HG03039 (cell line): ENCODE measurements around the gene SLC25A46.
A peak's percentile ranks its signal among the peaks of the same experiment; 100 is the strongest.
"Not testable (repeated sequence)": the region's sequence is repeated elsewhere in the genome, so short reads cannot be mapped to it uniquely, and the experiment has no call there.

Source experiments
- ATAC-seq: cut with Tn5 transposase; IDR thresholded peaks from one replicate; pipeline ENCODE4 v1.9.1; 2021; ENCODE audit warnings: mild to moderate bottlenecking, moderate library complexity; ENCODE audit not compliant: unreplicated experiment

Gene SLC25A46

DNA sequence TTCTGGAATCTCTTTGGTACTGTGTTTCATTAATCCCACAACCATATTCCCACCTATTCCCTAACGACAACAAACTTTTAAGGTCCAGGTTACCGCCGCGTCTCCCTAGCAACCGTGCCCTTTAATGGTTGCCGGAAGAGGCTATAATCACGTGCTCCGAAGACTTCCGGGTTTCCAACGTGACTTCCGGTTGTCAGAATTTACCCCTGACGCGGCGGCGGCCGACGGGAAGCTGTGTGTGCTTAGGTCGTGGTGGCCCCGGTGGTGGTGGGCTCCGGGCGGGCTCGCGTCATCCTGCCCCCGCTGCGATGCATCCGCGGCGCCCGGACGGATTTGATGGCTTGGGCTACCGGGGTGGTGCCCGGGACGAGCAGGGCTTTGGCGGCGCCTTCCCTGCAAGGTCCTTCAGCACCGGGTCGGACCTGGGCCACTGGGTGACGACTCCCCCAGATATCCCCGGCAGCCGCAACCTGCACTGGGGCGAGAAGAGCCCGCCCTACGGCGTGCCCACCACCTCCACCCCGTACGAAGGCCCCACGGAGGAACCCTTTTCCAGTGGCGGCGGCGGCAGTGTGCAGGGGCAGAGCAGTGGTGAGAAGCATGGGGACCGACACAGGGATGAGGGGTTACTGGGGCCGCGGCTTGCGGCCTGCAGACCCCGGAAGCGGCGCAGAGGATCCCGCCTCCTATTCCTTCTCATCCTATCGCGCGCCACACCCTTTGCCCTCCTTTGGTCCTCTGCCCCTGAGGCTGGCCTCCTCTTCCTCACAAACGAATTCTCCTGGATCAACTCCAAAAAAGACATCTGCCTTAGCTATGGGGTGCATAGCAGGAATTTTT is at the start of gene SLC25A46:
Gene SLC25A46, plus strand, starts transcription at position 196 of the 840 bp plus-strand sequence. Its CDS starts 113 bp downstream, at position 309.
- peak; percentile 96 for ATAC-seq

DNA sequence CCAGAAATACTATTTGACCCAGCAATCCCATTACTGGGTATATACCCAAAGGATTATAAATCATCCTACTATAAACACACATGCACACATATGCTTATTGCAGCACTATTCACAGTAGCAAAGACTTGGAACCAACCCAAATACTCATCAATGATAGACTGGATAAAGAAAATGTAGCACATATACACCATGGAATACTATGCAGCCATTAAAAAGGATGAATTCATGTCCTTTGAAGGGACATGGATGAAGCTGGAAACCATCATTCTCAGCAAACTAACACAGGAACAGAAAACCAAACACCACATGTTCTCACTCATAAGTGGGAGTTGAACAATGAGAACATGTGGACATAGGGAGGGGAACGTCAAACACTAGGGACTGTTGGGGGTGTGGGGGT is 48.2 kb upstream of the SLC25A46 start:
- not testable (repeated sequence) for ATAC-seq

DNA sequence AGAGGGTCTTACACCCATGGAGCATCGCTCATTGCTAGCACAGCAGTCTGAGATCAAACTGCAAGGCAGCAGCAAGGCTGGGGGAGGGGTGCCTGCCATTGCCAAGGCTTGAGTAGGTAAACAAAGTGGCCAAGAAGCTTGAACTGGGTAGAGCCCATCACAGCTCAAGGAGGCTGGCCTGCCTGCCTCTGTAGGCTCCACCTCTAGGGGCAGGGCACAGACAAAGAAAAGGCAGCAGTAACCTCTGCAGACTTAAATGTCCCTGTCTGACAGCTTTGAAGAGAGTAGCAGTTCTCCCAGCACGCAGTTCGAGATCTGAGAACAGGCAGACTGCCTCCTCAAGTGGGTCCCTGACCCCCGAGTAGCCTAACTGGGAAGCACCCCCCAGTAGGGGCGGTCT is 46.1 kb upstream of the SLC25A46 start:
- not testable (repeated sequence) for ATAC-seq

DNA sequence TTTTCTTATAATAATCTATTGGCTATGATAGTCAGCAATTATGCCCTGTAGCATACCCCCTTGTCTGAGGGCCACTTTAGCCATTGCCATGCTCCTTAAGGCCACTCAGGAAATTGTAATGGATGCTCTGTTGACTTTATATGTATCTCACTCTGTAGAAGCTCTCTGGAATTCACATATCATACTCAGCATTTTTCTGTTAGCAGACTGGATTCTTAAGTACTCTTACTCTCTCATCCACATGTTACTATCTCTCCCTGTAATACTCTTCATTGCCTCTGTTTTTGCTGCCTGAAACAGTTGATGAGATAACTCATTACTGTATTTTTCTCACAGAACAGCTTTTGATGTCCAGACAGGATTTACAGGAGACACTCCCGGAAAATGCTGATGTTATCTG is 36.5 kb upstream of the SLC25A46 start:
- no peak for ATAC-seq

DNA sequence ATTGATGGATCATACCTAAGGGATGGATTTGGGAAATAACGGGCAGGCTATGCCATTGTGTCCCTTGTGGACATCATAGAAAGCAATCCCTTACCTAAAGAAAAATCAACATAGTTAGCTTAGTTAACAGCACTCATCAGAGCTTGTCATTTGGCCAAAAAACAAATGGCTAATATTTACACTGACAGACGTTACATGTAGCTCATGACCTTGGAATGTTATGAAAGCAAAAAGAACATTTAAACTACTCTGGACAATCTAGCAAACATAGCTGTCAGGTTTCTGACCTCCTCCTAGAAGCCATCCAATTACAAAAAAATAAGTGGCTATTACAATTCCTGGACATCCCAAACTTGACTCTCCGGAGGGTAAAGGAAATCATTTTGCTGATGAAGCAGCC is 36.1 kb upstream of the SLC25A46 start:
- ATAC-seq: no peak

DNA sequence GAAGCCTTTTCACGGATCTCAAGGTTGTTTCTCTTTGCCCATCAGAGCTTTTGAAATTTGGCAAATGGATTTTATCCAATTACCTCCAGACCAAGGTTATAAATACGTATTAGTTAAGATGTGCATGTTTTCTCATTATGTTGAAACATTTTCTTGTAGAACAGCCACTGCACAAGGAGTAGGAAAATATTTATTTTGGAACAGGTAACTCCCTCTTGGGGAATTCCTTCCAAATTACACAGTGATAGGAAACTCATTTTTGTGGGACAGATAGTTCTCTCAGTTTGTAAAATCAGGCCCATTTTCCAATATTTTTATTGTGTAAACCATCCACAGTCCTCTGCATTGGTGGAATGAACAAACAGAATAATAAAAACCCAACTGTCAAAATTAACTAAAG is 35.3 kb upstream of the SLC25A46 start:
- ATAC-seq: no peak

DNA sequence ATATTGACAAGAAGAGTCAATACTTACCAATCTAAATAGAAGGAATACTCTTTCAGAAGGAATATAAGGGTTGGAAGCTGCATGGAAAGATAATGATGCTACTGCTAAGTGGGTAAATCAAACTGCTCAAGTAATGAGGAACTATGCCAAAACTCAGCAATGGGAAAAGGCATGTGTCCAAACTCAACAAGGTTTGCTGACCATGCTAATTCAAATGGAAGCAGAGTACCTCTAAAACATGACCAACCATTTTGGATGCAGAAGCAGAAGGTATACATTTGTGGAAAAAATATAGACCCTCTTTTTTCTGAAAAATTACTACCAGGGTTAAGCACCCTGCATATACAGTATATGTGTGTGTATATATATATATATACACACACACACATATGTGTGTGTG is 33.5 kb upstream of the SLC25A46 start:
- ATAC-seq: no peak

DNA sequence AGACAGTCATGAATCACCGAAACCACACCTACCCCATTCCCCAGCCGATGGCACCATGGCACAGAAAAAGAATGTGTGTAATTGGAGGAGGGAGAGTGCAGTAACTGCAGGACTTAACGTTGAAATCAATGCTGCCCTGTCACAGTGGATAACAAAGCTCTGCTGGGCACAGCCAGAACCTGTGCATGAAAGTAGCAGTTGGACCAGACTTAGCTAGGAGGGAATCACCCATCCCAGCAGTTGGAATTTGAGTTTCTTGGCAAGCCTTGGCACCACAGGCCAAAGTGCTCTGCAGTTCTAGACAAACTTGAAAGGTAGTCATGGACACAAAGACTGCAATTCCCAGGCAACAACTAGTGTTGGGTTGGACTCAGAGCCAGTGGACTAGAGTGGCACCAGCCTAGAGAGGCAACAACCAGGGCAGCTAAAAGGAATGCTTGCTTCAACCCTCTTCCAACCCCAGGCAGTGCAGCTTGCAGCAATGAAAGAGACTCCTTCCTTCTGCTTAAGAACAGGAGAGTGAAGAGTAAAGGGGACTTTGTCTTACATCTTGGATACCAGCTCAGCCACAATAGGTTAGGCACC is 31.5 kb upstream of the SLC25A46 start:
- no peak for ATAC-seq

DNA sequence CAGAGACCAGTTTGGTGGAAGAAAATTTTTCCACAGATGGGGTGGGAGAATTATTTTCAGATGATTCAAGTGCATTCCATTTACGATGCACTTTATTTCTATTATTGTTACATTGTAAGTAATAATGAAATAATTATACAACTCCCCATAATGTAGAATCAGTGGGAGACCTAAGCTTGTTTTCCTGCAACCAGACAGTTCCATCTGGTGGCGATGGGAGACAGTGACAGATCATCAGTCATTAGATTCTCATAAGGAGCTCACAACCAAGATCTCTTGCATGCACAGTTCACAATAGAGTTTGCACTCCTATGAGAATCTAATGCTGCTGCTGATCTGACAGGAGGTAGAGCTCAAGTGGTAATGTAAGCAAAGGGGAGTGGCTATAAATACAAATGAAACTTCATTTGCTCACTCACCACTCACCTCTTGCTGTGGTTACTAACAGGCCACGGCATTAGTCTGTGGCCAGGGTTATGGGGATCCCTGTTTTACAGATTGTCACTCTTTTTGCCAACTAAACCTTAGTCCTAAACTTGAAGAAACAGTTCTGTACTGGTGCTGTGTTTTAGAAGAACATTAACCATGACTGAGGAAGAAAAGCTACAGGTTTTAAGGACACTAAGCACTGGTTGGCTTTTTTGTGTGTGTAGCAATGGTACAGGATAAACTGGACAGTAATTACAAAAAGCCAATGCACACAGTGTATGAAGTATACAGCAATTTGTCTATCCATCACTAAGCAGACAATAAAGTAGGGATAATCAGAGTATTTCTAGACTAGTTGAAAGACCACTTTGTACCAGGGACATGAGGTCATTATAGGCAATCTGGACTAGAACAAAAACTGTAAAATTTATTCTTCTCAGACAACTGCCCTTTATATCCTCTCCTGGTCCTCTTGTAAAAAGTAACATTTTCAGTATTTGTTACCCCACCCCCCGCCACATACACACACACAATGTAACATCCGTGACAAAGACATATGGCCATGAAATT is 22.3 kb upstream of the SLC25A46 start:
- no peak for ATAC-seq

DNA sequence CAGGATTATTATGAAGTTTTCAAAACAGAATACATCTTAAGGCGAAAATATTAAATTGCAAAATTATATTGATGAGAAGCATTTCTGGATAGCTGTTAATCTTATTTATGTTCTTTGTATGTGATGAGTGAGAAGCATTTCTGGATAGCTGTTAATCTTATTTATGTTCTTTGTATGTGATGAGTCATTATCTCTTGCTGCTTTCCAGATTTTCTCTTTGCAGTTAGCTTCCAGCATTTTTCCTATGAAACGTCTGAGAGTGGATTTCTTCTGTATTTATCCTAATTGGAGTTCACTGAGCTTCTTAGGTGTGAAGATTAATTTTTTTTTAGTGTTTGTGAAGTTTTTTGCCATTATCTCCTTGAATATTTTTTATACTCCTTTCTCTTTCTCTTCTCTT is 20.5 kb upstream of the SLC25A46 start:
- no peak for ATAC-seq

DNA sequence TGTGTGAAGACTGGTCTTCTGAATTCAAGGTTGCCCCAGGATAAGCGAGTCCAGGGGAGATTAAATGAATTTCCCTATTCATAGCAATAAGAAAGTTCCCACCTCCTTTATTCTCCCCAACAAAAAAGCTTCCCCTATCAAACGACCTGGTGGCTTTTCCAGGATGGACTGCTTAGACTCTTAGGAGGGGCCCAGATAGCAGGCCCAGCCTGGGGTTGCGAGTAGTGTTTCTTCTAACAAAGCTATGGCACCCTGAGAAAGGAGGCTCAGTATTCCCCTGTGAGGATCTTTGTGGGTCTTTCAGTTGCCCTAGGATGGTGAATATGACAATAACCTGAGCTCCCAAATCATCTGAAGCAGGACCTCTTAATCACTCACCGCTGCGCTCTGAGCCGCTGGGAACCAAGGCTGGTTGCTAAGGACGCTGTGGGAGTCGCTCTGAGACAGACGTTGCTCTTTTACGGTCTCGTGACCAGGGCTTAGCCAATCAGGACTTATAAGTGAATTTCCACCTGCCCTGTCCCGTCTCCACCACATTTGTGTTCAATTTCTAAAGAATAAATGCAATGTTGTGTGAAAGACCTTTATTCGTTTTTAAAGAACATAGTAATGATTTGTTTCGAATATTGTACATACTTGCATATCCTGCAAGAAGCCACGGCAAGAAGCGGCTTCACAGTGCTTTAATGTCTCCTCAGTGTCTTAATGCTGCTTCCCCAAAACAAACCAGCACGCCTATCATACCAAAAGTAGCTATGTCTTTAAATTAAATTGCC is 12.4 kb upstream of the SLC25A46 start, which contains the start of gene TMEM232:
Gene TMEM232, minus strand, starts transcription at position 423 of the 776 bp plus-strand sequence. CDS start 59,319 bp downstream, outside the sequence.
- peak; percentile 100 for ATAC-seq

DNA sequence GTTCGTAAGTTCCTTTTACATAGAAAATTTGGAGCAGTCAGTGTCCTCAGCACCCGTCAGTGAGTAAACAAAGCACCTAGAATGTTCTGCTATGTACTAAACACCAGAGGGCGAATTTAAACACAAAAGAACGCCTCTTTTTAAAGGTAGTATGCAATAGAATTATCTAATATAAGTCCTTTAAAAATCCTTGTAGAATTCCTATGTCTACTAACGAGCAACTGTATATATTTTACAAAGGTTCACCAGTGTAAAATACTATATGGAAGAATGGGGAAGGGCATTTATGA is 11.8 kb upstream of the SLC25A46 start:
- ATAC-seq: peak; percentile 43

DNA sequence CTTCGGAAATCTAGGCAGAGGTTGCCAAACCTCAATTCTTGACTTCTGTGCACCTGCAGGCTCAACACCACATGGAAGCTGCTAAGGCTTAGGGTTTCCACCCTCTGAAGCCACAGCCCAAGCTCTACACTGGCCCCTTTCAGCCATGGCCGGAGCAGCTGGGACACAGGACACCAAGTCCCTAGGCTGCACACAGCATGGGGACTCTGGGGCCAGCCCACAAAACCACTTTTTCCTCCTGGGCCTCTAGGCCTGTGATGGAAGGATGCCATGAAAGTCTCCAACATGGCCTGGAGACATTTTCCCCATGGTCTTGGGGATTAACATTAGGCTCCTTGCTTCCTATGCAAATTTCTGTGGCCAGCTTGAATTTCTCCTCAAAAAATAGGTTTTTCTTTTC is 7.3 kb upstream of the SLC25A46 start:
- not testable (repeated sequence) for ATAC-seq

DNA sequence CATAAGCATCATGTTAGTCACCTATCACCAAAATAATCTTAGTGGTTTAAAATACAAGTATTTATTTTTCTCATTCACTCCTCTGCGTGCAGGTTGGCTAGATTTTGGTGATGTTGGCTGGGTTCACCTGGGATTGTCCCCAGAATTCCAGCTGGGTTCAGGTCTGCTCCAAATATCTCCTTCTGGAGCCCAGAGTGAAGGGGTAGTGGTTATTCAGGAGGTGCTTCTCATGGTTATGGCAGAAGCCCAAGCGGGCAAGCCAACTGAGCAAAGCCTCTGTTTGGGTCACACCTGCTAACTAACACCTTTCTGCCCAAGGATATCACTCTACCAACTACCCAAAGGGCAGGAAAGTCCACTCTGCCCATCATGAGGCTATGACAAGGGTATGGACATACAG is 4.7 kb upstream of the SLC25A46 start:
- ATAC-seq: no peak

DNA sequence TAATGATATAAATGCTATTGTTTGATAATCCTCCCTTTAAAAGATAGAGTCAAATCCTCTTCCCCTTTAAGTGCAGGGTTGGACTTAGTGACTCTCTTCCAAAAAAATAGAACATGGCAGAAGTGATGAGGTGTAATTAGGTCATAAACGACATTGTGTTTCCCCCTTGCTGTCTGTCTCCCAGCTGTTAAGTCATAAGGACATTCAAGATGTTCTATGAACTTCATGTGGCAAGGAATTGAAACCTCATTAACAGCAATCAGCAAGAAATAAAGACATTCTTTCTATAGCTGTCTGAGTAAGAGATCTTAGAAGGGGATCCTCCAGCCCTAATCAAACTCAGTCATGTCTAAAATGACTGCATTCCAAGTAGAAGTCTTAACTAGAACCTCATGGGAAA is 3.3 kb upstream of the SLC25A46 start:
- no peak for ATAC-seq

DNA sequence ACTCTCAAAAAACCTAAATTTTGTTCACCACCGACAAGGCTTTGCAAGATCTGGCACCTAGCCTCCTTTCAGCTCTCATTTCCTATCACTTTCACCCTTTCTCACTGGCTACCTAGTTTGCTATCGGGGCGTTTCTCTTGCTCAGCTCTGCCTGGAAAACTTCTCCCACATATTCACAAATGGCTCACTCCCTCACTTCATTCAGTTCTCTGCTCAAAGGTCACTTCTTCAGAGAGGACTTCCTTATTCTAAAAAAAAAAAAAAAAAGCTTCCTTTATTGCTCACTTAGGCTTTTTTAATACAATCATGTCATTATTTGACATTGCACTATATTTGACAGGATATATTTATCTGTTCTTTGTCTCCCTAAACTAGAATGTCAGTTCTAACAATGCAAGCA is 2.1 kb upstream of the SLC25A46 start:
- ATAC-seq: no peak

DNA sequence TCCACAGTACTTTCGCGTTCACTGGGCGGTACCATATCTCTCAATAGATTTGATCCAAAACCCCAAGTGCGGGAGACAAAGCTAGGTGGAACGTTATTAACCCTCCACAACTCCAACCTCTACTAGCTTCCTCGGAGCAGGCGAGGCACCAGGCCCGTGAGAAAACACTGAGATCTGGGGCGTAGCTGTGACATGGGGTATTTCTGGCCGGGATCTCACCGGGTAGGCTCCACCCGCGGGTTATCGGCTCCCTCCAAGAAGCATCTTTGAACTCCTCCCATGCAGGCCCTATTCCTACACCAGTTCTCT is 350 bp upstream of the SLC25A46 start:
- ATAC-seq: peak; percentile 60

DNA sequence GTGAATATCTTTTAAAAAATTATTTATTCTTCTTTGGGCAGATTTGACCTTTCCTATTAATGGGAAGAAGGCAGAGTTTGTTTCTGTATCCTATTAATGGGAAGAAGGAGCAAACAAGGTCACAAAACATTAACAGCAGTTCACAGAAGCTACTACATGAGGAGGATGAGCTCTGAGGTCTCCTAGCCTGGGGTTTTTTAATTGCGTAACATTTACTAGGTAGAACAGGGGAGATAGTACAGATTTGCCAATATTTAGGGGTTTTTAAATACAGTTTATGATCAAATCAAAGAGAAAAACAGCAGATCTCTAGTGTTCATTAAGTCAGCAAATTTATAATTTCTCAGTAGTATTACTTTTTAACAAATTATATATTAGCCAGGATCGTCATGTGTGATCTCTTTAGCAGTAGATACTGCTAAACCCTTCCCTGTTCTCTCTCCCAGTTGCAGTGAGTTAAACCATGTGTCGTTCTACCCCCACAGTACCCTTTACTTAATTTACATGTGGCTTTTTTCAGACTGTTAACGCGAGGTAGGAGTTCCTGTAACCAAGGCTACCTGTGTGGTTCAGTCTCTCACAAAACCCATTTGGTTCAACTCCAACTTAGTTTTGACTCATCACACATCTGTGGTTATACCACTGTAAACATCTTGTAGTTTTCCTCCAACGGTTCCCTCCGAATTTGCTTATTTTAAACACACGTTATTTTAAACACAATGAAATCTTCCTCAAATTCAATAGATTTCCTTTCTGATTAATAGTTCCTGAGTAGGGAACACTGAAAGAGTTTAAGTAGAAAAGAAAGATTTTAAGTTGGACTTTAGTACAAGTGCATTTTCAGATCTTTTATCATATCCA is 13.3 kb downstream of the SLC25A46 start:
- peak; percentile 98 for ATAC-seq

DNA sequence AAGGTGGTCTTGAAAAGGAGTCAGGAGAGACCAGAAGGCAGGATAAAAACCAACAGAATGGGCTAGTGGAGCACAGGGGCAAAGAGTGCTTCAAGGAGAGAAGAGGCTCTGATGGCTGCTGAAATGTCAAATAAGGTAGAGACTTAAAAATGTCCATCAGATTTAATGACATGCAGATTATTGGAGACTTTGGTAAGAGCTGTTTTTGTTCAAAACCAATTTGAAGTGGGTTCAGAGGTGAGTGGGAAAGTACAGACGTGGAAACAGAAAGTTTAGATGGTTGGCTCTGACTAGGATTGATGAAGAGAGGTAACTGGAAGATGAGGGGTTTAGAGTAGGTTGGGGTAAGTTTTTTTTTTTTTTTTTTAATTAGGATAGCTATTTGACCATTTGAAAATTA is 14.1 kb downstream of the SLC25A46 start:
- peak; percentile 21 for ATAC-seq

DNA sequence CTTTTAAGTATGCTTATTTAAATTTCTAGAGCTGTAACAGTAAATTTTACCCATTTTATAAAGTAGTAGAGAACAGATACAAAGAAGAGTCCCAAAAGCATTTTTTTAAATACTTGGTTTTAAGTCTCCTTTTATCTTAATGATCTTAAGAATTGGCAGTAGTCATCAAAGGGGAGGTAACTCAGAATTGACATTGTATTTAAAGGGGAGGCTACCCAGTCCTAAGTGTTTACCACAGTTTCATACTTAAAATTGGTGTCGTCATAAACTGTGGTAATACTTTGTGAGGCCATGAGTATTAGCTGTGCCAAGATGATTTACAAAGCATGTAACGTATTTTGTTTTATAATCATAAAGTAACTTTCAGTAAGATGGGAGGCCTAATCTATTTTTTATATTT is 14.8 kb downstream of the SLC25A46 start:
- no peak for ATAC-seq
